GM12878 (cell line): Measurements from ENCODE around the gene SHISA6.

ENCODE experiments used
- ELK1 ChIP-seq: IDR thresholded peaks from 2 replicates; pipeline ENCODE4 v1.6.1; 2012; ENCODE audit warnings: low read depth, low read length, improper control_type of control experiment
- KDM1A ChIP-seq: fragments of 200-600 bp; sonication (generic); IDR thresholded peaks from 2 replicates; pipeline ENCODE4 v1.6.1; 2016; ENCODE audit warnings: borderline replicate concordance
- MTA3 ChIP-seq: IDR thresholded peaks from 2 replicates; pipeline ENCODE4 v1.6.1; 2012; ENCODE audit warnings: low read length, inconsistent platforms, borderline replicate concordance
- POLR2A ChIP-seq: IDR thresholded peaks from 2 replicates; pipeline ENCODE4 v1.6.1; 2011; ENCODE audit warnings: low read depth, mild to moderate bottlenecking, low read length
- RAD21 ChIP-seq: IDR thresholded peaks from 2 replicates; pipeline ENCODE4 v1.6.1; 2011; ENCODE audit warnings: mild to moderate bottlenecking, low read depth, low read length, moderate library complexity; ENCODE audit not compliant: insufficient read depth
- SIX5 ChIP-seq: IDR thresholded peaks from 2 replicates; pipeline ENCODE4 v1.6.1; 2011; ENCODE audit warnings: mild to moderate bottlenecking, low read depth, low read length, moderate library complexity; ENCODE audit not compliant: severe bottlenecking
- TF ChIP-seq, protein P1 (sequence below), 3 experiments: IDR thresholded peaks in 2 of 3; conservative IDR thresholded peaks in 1 of 3; 2 replicates each; pipeline ENCODE4 v1.5.1; 2011; ENCODE audit warnings: low read depth in 3 of 3, low read length in 3 of 3, mild to moderate bottlenecking in 3 of 3, control low read depth in 2 of 3, moderate library complexity in 2 of 3, inconsistent platforms in 1 of 3, mixed read lengths in 1 of 3; ENCODE audit not compliant: control insufficient read depth in 2 of 3, insufficient read depth in 1 of 3; ENCODE audit errors: extremely low read depth in 1 of 3

- TF ChIP-seq, protein P1, sequence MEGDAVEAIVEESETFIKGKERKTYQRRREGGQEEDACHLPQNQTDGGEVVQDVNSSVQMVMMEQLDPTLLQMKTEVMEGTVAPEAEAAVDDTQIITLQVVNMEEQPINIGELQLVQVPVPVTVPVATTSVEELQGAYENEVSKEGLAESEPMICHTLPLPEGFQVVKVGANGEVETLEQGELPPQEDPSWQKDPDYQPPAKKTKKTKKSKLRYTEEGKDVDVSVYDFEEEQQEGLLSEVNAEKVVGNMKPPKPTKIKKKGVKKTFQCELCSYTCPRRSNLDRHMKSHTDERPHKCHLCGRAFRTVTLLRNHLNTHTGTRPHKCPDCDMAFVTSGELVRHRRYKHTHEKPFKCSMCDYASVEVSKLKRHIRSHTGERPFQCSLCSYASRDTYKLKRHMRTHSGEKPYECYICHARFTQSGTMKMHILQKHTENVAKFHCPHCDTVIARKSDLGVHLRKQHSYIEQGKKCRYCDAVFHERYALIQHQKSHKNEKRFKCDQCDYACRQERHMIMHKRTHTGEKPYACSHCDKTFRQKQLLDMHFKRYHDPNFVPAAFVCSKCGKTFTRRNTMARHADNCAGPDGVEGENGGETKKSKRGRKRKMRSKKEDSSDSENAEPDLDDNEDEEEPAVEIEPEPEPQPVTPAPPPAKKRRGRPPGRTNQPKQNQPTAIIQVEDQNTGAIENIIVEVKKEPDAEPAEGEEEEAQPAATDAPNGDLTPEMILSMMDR (IDR thresholded peaks at IDR 0.05 in 2 of 3, conservative IDR thresholded peaks at IDR 0.05 in 1 of 3; ENCODE audit: control insufficient read depth in 2 of 3, extremely low read depth in 1 of 3, insufficient read depth in 1 of 3, low read depth in 3 of 3, low read length in 3 of 3), result no peak
- TF ChIP-seq MTA3 (no peak), SIX5 (no peak), KDM1A (no peak), POLR2A (no peak), RAD21 (no peak), ELK1 (no peak)
These were observed 91.7 kb downstream of the SHISA6 start for GRCh38 chr17:11332706-11333105.
